Erythroblast (primary cell): ENCODE data around the gene BRCC3.

Source experiments
- GATA1 ChIP-seq: IDR thresholded peaks from 2 replicates; pipeline ENCODE4 v1.6.1; 2011; ENCODE audit warnings: low read depth, mild to moderate bottlenecking, control low read depth, low read length, moderate library complexity
- POLR2A ChIP-seq: IDR thresholded peaks from 2 replicates; pipeline ENCODE4 v1.6.1; 2011; ENCODE audit warnings: mild to moderate bottlenecking, low read length

DNA sequence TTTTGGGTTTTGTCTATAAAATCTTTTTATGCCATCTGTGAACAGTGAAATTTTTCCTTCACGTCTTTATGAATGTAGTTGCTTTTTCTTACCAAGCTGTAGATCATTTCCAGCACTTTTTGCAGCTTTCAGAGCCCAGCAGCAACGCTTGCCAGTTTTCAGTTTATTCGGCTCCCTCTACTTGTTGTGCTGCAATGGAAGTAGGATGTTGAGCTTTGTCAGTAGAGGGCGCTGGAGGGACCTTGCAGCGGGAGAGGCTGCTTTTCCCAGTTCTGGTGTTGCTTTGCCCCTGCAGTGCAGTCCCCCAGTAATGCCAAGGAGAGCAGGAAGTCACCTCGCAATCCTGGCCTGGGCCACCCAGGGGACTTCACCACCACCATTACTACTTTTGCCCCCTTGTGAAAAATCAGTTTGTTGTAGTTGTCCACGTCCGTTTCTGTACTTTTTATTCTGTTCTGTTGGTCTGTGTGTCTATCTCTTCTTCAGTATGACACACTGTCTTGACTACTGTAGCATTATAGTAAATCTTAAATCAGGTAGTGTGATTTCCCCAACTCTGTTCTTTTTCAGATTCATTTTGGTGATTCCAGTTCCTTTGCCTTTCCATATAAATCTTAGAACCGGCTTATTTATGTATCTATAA, 22.2 kb upstream of the BRCC3 start:
- no peak for TF ChIP-seq POLR2A
- TF ChIP-seq GATA1 = no peak
